HPDE6-E6E7 (cell line): Measurements from ENCODE around the gene POFUT1.
A peak's percentile ranks its signal among the peaks of the same experiment; 100 is the strongest.

Source experiments
- DNase-seq: peaks from one replicate; pipeline ENCODE4 v3.0.0; 2011; ENCODE audit warnings: missing footprints; ENCODE audit errors: extremely low spot score

POFUT1 gene

DNA sequence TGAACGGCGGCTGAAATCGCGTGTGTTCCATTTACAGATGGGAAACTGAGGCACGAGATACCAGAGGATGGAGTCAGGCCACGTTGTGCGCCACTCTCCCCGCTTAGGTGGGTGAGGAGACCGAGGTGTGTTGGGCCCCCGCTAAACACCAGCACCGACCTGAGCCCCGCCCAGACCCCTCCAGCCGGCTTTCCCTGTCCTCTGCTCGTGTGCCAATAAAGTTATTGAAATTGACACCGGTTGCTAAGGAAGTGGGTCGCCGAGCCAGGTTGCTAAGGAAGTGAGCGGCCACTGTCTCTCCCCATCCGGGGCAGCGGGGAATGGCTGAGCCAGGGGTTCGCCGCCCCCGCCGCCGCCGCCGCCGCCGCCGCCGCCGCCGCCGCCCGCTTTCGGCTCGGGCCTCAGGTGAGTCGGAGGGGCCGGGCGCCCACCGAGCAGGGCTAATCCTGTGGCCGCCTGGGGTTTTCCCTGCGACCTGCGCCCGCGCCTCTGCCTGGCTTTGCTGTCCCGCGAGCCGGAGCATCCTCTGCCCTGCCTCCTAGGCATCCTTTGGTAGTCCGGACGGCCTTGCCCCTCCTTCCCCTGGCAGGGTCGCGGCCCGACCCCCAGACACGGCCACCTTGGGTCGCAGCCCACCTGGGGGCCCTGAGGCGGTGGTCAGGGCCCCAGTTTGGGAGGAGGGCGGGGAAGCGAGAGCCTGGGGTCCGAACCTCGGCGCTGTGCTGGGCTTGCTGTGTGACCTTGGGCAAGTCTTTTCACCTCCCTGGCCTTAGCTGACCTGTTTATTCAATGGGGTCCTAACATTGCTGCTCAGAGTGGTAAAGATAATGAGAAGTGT lies 69.9 kb downstream of the POFUT1 start, which contains the start of gene KIF3B:
Gene KIF3B (plus strand): TSS at position 291 of the 838 bp plus-strand sequence. CDS start 32,127 bp downstream, outside the sequence.
- DNase-seq, result peak; percentile 100

GRCh38 chr20:32278199-32278643 lies 70.5 kb downstream of the POFUT1 start:
- DNase-seq, result no peak

GRCh38 chr20:32281711-32282110 lies 74.0 kb downstream of the POFUT1 start:
- DNase-seq, result no peak

DNA sequence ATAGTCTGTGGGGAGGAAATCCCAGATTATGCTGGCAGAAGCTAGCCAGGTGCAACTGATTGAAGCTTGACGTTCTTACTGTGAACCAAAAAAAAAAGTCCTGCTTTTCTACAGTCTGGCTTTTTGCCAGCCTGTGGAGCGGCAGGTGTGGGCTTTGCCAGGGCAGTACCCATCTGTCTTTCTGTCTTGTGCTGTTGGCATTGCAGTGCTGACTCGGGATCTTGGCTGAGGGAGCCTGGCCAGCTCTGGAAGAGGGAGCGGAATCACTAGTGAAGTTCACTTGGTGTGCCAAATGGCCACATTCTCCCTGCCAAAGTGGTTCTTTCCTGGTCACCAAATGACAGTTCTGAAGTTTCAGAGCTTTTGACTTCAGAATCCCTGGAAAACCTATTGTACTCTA lies 74.8 kb downstream of the POFUT1 start:
- no peak for DNase-seq

DNA sequence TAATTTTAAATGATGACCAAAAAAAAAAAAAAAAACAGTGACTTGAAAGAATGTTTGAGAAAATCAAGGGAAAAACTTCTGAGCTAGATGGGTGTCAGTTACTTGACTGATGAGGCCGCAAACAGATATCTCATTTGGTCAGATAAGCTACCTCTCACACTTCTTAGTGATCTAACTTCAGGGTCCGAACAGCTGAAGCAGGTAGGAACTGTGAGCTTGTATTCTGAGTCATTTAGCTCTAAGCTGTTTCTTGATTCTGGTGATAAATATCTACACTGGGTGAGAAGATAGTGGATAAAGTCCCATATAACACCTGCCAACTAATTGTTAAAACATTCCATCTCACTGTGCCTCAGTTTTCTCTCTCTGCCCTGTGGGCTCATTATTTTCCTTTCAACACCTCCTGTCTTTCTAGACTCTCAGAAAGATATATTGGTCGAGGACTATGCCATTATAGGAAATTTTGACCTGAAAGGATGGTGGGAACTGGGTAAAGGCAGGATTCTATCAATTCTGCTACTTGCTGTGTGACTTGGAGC lies 77.5 kb downstream of the POFUT1 start:
- no peak for DNase-seq

DNA sequence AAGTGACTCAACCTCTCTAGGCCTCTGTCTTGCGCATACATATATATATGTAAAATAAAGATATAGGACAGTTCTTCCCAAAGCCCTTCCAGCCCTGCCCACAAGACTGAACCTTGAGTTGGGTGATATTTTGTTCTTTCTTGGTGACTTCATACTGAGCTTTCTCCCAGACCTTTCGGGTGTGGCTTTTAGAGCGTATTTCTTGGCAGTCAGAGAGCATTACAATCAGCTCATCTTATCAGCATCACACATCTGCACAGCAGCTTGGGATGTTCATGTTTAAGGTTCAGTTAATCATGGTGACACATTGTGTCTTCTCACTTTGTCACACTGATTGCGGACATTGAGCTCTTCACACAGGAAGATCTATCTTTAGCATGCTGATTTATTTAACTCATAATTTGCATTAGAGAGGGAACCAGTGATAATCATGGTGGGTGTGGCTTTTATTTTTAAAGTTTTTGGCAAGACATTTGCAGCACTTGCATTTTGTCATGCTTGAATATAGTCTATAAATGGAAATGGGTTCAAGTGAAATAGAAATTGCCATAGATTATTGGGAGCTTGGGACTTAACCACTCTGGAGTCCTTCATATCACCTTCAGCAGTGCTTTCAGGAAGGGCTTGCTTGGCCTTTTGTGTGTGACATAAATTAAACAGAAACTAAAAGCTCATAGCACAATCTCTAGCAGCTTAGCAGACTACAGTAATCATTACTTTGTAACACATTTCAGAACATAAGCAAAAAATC lies 78.1 kb downstream of the POFUT1 start:
- DNase-seq, result no peak

DNA sequence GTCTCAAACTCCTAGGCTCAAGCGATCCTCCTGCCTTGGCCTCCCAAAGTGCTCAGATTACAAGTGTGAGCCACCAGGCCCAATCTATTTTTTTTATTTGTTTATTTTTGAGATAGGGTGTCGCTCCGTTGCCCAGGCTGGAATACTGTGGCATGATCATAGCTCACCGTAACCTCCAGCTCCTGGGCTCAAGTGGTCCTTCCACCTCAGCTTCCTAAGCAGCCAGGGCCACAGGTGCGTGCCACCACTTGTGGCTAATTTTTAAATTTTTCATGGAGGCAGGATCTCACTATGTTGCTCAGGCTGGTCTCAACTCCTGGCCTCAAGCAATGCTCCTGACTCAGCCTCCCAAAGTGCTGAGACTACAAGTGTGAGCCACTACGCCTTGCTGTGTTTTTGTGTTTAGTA lies 79.6 kb downstream of the POFUT1 start:
- DNase-seq, result no peak
